H1 (cell line): ENCODE data around the gene SSNA1.

Source experiments
- BCL11A ChIP-seq, 2 experiments: IDR thresholded peaks; one replicate each; pipeline ENCODE4 v1.6.1; 2011; ENCODE audit warnings: low read depth in 2 of 2, low read length in 2 of 2, mild to moderate bottlenecking in 2 of 2
- CBX5 ChIP-seq: fragments of 300-800, 300-1000 bp; sonication (generic); IDR thresholded peaks from 2 replicates; pipeline ENCODE4 v1.7.1; 2016; ENCODE audit warnings: antibody characterized with exemption, low read length, low read depth
- EZH2 ChIP-seq: fragments of 200-600 bp; sonication (generic); IDR thresholded peaks from 2 replicates; pipeline ENCODE4 v1.7.1; 2012; ENCODE audit warnings: low read depth, mild to moderate bottlenecking, moderate library complexity, low read length, inconsistent platforms; ENCODE audit not compliant: severe bottlenecking
- MAFK ChIP-seq: IDR thresholded peaks from 2 replicates; pipeline ENCODE4 v1.6.1; 2012; ENCODE audit warnings: low read depth, mild to moderate bottlenecking, improper control_type of control experiment, low read length
- NANOG ChIP-seq: IDR thresholded peaks from 2 replicates; pipeline ENCODE4 v1.6.1; 2011; ENCODE audit warnings: low read length, low read depth, mild to moderate bottlenecking, inconsistent platforms; ENCODE audit not compliant: insufficient read depth, poor library complexity, severe bottlenecking
- POLR2A ChIP-seq, 2 experiments: IDR thresholded peaks; 1 replicate in 1 of 2; 2 replicates in 1 of 2; pipeline ENCODE4 v1.6.1; 2011; ENCODE audit warnings: low read depth in 2 of 2, low read length in 2 of 2, mild to moderate bottlenecking in 2 of 2; ENCODE audit errors: control extremely low read depth in 1 of 2
- POLR2AphosphoS5 ChIP-seq: IDR thresholded peaks from 2 replicates; pipeline ENCODE4 v1.6.1; 2011; ENCODE audit warnings: low read depth, low read length
- SP4 ChIP-seq: IDR thresholded peaks from 2 replicates; pipeline ENCODE4 v1.6.1; 2012; ENCODE audit warnings: low read length, inconsistent platforms
- SRF ChIP-seq: IDR thresholded peaks from 2 replicates; pipeline ENCODE4 v1.6.1; 2011; ENCODE audit warnings: mild to moderate bottlenecking, low read depth, low read length, moderate library complexity
- TF ChIP-seq, protein P1 (sequence below), 3 experiments: IDR thresholded peaks; 1 replicate in 2 of 3; 2 replicates in 1 of 3; pipeline versions ENCODE4 v1.5.1 to v1.6.1; 2011; ENCODE audit warnings: low read length in 3 of 3, mild to moderate bottlenecking in 3 of 3, inconsistent platforms in 2 of 3, low read depth in 1 of 3, moderate library complexity in 1 of 3; ENCODE audit not compliant: insufficient read depth in 1 of 3; ENCODE audit errors: control extremely low read depth in 1 of 3
- TF ChIP-seq, protein P2 (sequence below): IDR thresholded peaks from 2 replicates; pipeline ENCODE4 v1.6.1; 2011; ENCODE audit warnings: low read length, improper control_type of control experiment

DNA sequence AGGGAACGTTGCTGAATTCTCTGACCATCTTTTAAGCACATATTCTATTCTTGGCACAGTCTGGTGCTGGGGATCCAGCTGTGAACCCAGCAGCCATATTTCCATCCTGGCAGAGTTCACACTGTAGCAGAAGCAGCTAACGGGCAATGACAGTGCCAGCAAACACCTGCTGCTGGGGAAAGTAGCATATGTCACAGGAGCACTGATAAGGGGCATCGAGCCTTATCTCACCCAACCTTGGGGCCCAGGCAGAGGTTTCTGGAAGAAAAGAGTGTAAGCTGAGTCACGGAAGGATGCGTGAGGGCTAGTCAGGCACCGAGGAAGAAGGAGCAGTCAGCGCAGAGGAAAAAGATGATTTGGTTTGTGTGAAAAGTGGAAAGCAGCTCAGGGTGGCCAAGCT lies 18.1 kb downstream of the SSNA1 start:
- TF ChIP-seq POLR2AphosphoS5 (no peak), POLR2A (IDR thresholded peaks at IDR 0.05; ENCODE audit: control extremely low read depth in 1 of 2, low read depth in 2 of 2, low read length in 2 of 2) (no peak), NANOG (no peak), SRF (no peak), CBX5 (no peak), MAFK (no peak), EZH2 (no peak), BCL11A (IDR thresholded peaks at IDR 0.05; ENCODE audit: low read depth in 2 of 2, low read length in 2 of 2) (no peak), SP4 (no peak)
- TF ChIP-seq, protein P1, sequence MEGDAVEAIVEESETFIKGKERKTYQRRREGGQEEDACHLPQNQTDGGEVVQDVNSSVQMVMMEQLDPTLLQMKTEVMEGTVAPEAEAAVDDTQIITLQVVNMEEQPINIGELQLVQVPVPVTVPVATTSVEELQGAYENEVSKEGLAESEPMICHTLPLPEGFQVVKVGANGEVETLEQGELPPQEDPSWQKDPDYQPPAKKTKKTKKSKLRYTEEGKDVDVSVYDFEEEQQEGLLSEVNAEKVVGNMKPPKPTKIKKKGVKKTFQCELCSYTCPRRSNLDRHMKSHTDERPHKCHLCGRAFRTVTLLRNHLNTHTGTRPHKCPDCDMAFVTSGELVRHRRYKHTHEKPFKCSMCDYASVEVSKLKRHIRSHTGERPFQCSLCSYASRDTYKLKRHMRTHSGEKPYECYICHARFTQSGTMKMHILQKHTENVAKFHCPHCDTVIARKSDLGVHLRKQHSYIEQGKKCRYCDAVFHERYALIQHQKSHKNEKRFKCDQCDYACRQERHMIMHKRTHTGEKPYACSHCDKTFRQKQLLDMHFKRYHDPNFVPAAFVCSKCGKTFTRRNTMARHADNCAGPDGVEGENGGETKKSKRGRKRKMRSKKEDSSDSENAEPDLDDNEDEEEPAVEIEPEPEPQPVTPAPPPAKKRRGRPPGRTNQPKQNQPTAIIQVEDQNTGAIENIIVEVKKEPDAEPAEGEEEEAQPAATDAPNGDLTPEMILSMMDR (IDR thresholded peaks at IDR 0.05; ENCODE audit: control extremely low read depth in 1 of 3, insufficient read depth in 1 of 3, low read depth in 1 of 3, low read length in 3 of 3): no peak
- TF ChIP-seq, protein P2, sequence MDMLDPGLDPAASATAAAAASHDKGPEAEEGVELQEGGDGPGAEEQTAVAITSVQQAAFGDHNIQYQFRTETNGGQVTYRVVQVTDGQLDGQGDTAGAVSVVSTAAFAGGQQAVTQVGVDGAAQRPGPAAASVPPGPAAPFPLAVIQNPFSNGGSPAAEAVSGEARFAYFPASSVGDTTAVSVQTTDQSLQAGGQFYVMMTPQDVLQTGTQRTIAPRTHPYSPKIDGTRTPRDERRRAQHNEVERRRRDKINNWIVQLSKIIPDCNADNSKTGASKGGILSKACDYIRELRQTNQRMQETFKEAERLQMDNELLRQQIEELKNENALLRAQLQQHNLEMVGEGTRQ: no peak
